Right ventricle myocardium superior (tissue), 1 donor: Measurements from ENCODE around the gene BEGAIN. TPM values are rescaled to one million over a fixed set of nuclear protein-coding genes. Genes with fewer than 3 reads are reported as not detected.

Source experiments
- ATAC-seq: fragments of 200-7000 bp; cut with Tn5 transposase; one replicate; pipeline ENCODE4 v1.9.1; 2020; ENCODE audit warnings: mild to moderate bottlenecking; ENCODE audit not compliant: poor library complexity
- DNase-seq: peaks from one replicate; pipeline ENCODE4 v3.0.0-alpha.2; 2020
- intact Hi-C: fragments of 100-400 bp; cut with DNase I; formaldehyde crosslinking; loops from one replicate; pipeline ENCODE4 v1.11.2; 2022
- total RNA-seq: library from RNA; stranded (reverse); fragmentation: NEBNext Ultra II Directional; extraction: Animal tissue kit (Norgen Biotek cat#: 25700); gene quantifications from one replicate; pipeline ENCODE4 v1.2.1, GENCODE V29; 2021
- donor health status: DM: no; HTN: yes; CAD: no; lungs with severe emphysema.

BEGAIN gene
- total RNA-seq, 1 donor from 2014 or later: 0.46 TPM

DNA sequence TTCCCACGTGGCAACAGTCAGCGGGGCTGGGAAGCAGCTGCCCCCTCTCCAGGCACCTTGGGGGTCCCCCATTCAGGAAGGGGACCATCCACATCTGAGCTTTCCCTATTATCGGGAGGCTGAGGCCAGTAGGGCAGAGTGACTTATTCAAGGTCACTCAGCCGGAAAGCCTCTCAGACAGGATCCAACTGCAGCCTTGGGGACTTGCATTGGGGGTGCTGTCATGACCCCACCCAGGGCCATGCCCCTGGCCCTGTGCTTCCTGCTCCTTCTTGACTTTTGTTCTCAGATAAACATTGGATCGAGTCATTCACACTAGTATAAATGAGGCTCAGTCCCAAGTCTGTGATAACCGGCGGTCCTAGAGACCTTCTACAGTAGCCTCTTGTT lies 12.6 kb downstream of the BEGAIN start:
- ATAC-seq (no peak), DNase-seq (no peak)
- intact Hi-C loops: no loop called here

DNA sequence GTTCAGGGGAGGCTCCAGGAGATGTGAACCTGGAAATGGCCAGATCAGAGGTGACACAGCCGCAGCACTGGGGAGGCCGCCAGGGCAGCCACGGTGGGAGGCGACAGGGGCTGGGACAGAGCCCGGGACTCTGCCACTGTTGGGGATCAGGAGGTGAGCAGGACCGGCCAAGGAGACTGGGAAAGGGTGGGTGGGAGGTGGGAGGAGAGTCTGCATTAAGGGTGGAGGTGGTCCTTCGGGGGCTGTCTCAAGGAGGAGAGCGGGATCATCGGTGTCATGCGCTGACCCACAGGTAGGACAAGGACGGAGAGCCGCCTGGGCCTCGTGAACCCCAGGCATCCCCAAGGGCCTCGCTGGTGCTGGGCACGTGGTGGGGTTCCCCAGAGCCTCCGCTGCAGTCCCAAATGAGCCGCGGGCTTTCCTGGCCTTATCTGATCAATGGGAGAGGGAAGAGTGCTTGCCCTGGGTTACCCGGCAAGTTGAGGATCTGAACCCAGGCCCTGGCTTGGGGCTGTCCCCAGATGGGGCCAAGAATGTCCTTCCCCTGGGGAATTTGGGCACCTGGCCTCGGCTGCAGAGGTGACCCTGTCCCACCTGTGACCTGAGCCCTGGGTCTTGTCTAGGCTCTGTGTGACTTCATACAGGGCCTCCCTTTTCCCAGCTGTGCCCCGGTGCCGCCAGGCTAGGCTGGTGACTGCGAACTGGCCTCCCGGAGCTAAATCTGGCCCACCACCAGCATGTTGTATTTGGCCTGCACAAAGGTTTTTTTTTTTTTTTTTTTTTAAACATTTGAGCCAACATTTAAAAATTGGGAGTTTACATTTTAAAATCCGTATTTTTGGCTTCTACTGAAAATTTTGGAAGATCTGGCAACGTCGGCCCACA lies 13.2 kb downstream of the BEGAIN start:
- DNase-seq (peak; percentile 27), ATAC-seq (no peak)
- intact Hi-C loops: no loop called here

DNA sequence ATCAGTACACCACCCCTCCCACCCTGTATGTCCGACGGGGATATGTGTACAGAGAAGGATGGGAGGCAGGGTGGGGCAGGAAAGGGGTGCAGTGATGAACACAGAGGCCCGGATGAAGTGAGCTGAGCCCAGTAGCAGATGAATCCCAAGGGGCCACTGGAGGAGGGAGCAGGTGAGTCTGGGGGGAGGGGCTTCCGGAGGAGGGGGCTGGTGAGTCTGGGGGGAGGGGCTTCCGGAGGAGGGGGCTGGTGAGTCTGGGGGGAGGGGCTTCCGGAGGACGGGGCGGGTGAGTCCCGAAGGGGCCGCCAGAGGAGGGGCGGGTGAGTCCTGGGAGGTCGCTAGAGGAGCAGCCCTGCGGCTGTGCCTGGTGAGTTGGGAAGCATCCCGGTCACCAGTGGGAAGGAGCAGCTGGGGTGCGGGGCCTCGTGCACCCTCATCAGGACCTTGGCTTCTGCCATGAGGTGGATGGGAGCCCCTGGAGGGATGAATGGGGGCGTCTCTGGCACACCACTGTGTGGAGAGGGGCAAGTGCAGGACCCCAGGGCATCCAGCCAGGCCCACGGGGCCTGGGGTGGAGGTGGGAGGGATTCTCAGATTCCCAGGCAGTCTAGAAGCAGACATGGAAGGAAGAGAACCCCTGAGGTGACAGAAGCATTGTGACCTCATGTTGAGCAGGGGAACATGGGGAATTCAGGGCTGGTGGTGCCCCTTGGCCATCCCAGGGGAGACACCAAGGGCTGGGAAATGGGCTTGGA lies 14.0 kb downstream of the BEGAIN start:
- ATAC-seq (no peak), DNase-seq (no peak)
- intact Hi-C loops: no loop called here

DNA sequence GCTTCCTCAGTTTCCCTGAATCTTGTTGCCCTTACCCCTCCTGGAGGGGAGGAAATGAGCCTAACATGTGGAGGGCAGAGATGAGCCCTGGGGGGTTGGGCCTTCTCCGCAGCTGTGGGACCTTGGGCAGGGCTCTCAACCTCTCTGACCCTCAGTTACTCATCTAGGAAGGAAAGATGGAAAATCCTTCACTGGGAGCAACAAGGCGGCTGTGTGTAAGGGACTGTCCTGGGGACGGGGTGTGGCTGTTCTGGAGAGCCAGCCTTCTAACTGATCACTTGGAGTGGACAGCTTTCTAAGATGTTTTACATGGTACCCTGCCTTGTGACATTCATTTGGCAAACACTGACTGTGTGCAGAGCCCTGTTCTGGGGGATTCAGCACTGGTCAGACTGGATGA lies 14.7 kb downstream of the BEGAIN start:
- no peak for DNase-seq

DNA sequence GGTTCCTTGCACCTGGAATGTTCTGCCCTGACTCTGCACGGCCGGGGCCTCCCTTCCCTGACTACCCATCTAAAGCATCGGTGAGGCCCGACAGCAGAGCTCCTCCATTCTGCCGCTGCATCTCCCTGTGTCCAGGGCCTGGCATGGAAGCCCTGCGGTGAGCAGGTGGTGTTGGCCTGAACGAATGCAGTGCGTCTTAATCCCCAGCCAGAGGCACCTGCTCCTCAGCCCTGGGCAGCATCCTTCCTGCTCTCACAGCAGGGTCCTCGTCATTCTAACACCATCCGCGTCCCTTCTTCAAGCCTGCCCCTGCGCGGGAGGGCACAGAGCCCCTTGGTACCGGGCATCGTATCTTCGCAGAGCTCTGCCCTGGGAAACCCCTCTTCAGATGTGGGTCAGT lies 15.4 kb downstream of the BEGAIN start:
- ATAC-seq: no peak
- DNase-seq: no peak

More for the DNA sequence above, 14.7 kb downstream of the BEGAIN start:
- intact Hi-C loops: no loop called here
- ATAC-seq: no peak

DNA sequence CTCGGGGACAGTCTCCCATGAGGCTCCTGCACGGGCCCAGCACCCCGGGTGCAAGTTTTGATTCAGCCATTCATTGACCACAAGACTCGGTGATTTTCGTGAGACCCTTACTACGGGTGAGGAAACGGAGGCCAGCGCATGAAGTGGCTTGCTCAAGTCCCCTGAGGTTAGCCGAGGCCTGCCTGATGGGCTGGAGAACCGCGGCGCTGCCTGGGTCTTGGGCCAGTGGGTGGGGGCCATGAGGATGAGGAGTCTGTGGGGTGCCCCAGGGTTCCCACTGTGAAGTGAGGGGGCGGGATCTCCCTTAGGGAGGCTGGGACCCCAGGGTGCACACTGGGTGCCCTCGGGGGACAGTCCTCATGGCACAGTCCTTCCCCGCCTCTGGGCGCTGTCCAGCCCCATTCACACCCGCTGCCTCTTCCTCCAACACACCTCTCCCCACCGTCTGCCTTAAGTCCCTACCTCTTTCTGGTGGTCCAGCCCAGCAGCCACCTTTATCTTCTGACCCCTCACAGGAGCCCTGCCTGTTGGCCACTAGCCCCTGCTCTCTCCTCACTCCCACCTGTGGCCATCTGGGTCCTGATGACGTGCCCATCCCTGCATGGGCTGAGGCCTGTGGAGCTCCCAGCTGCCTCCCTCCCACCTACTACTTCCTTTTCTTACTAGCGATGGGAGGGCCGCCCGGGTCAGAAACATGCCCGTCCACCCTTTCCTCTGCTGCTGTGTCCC lies 16.3 kb downstream of the BEGAIN start:
- intact Hi-C loops: no loop called here
- ATAC-seq (no peak), DNase-seq (no peak)

More for the DNA sequence above, 15.4 kb downstream of the BEGAIN start:
- intact Hi-C loops: no loop called here

DNA sequence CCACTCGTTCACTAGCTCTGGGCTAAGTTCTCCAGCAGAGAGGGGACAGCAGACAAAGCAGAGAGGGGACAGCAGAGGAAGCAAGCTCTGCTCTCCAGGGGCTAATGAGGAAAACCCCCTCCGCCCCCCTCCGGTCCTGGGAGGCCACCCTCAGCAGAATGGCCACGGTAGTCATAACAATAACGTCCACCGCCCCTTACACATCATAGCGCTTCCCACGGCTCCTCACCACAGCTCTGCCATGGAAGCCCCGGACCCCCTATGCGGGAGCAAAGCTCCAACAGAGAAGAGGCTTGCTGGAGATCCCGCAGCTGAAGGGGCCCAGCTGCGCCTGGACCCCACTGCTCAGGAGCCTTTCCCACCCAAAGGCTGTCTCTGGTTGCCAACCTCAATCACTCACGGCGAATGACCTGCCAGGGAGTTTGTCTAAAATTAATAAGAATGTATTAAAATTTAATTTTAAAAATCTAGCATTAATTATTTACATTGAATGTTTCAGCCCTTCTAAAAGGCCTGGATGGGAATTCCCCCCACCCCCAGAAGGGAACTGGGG lies 17.4 kb downstream of the BEGAIN start:
- ATAC-seq (no peak), DNase-seq (no peak)
- intact Hi-C loops: no loop called here

DNA sequence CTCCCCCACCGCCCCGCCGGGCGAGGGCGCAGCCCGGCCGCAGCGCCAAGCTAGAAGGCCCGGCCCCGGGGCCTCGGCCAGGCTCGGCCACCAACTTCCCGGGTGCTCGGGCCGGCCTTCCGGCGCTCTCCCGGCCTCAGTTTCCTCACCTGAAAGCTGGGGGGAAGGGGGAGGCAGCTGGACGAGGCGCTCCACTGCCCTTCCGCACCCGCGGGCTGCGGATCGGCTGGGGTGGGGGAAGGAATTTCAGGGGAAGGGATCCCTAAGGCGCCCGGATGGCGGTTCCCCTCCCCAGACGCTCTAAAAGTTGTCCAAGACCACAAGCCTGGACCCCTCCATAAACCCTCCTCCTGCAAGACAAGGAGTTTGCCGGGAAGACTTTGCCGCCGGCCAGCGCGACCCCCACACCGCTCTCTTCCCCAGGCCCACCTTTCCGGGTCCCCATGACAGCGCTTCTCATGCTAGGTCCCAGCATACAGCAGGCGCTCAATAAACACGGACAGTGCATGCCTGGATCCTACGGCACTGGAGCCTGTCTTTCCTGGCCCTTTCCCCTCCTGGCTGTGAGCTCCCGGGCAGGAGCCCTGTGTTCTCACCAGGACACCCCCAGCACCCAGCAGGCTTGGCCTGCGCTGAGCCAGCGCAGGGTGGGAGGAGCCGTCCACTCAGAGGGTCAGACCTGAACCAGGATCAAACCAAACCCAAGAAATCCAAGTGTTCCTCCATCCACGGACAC lies 18.1 kb downstream of the BEGAIN start:
- ATAC-seq (peak; percentile 38), DNase-seq (no peak)
- intact Hi-C loops: no loop called here

DNA sequence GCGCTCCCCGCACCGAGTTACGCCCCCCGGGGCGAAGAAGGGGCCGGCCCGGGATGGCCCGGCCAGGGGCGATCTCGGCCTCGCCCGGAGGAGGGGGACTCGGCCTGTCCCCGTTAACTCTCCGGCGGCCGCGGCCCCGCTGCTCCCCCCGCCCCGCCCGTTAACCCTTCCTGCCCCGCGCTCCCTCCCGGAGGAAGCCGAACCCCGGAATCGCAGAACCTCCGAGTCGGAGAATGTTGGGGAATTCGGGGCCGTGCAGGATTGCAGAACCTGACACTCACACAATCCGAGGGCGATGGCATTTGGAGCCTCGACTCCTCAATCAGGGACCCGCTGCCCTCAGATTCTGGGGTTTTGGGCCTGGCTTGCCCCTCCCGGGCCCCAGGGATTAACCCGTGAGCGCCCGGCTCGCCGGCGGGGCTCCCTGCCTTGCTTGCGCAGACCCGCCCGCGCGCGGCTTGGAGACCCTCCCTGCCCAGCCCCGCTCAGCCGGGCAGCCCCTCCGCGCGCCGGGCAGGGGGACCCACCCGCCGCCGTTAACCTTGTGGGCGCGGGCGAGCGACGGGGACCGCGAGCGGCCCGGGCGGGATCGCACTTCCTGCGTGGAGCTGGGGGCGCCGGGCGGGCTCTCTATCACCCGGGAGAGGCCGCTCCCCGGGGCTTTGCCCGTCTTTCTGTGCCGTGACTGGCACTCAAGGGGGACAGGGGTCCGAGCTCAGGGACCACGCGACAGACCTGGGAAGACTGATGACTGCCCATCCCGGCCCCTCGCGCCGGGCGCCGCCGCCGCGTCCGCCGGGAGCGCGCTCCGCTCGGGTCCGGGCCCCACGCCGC lies 18.8 kb downstream of the BEGAIN start:
- DNase-seq (no peak), ATAC-seq (no peak)
- intact Hi-C loops: no loop called here

DNA sequence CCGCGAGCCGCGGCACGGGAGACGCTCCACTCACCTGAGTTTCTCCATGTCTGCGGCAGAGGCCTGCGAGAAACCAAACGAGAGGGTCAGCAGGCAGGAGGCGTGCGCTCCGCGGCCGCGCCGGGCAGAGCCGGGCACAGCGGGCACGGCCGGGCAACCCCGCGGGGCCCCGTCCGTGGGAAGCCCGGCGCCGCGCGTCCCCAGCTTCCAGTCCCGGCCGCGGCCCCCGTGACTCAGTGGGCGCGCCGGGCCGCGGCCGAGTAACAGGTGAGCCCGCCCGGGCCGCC lies 19.4 kb downstream of the BEGAIN start:
- no peak for ATAC-seq
- intact Hi-C loops: no loop called here

DNA sequence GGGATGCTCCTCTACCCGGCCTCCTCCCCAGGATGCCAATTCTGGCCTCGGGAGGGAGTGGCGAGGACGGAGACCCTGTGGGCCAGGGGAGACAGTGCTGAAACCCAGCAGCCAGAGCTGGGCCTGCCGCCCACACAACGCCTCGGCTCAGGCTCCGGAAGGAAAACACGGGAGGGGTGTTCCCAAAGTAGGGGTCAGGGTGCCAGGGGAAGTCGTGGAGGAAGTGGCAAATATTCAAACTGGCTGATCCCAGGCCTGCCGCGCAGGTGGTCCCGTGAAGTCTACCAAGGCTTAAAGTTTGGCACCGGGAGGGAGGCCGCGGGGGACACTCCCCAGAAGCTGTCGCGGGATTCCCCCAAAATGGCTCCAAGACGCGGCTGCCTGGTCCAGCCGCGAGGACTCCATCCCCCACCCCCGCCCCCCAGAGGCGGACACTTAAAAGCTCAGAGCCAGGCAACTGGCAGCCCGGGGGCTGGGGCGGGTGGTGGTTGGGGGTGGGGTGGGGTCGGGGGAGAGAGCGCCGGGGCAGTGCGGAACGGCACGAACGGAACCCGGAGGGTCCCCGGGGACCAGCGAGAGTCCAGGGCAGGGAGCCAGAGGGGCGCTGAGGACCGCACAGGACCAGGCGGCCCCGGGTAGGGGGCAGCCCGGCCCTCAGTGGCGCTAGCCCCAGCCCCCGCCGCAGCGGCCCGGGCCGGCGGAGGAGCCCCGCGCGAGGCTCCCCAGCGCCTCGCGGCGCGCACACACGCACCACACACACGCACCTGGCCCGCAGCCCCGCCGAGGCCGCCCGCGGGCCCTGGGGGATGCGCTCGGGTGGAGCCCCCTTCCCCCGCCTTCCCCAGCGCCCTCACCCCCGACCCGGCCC lies 20.0 kb downstream of the BEGAIN start:
- ATAC-seq (peak; percentile 24), DNase-seq (no peak)
- intact Hi-C loops: no loop called here

More for the DNA sequence above, 19.4 kb downstream of the BEGAIN start:
- no peak for DNase-seq

DNA sequence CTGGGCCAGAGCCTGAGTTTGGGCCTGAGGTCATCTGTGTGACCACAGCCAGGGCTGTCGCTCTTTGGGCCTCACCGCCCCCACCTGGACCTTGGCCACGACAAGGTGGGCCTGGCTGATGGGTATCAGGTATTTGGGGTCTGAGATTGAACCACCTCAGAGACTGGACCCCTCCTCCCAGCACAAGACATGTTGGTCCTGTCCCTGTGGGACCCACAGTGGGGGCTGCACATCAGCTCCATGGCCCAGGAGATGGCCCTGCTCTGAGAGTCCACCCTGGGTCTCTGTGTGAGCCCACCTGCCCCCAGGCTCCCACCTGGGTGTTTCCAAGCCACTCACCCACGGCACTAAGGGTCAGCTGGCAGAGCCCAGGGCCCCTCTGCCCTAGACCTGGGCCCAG lies 20.6 kb downstream of the BEGAIN start:
- ATAC-seq (no peak), DNase-seq (no peak)
- intact Hi-C loops: no loop called here

DNA sequence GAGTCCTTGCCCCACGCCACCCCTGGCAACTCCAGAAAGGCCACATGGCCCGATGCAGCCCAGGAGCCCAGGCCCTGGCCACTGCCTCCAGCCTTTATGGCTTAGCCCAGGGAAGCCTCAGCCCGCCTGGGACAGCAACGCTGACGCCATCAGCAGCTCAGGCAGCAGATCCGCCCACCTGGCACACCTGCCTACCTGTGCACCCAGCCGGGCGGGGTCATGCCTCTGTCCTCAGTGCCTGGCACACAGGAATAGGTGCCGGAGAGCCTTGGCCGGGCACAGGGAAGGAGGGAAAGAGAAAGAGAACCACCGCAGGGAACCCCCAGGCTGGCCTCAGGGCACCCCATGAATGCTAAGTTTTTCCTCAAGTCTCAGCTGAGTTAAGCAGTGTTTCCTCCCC lies 21.1 kb downstream of the BEGAIN start:
- DNase-seq: no peak
- intact Hi-C loops: no loop called here
- ATAC-seq: no peak

DNA sequence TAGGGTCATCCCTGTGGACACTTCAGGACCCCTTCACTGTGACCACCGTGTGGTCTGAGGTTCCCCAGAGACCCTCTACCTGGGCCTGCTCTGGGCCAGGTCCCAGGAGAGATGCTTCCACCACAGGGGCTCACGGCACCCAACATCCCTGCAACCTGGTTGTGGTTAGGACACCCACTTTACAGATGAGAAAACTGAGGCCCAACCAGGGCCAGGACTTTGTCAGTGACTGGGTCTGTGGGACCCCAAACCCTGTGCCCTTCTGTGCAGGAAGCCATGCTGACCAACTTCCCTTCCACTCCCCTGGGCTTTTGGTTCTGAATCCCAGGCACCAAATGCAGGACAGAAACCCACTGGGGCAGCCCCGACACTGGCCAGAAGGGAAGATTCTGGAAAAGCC lies 21.6 kb downstream of the BEGAIN start:
- ATAC-seq (no peak), DNase-seq (no peak)
- intact Hi-C loops: no loop called here

DNA sequence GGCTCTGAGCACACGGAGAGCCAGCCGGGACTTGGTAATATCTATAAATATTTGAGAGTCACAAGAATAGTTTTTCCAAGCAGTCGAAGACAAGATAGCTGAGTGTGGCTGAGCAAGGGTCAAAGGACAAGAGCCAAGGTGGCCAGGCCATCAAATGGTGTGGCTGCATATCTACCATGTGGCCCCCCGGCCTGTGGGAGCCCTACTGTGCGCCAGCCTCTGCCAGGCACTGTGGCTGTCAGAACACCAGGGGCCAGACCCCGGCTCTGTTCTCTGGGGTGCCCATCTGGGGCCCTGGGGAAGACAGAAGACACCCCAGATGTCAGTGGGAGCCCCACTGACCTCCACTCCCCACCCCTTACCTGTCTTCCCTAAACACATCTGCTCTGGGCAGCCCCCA lies 22.7 kb downstream of the BEGAIN start:
- ATAC-seq (no peak), DNase-seq (no peak)
- intact Hi-C loops: no loop called here

DNA sequence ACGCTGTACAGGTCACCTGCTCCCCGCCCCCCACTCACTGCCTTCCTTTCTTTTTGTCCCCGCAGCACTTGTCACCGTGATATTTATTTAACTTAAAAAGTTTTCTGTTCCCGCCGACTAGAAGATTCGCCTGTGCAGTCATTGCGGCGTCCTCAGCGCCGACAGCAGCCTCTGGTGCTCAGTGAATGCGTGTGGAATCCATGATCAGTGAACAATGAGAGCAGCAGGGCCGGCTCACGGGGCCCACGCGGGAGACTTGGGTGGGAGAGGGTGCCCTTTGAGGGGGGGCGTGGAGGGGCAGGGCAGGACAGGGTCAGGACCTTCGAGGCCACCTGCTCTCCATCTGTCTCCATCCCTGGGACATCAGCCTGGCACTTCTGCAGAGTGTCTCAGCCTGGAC lies 24.5 kb downstream of the BEGAIN start:
- DNase-seq: no peak
- intact Hi-C loops: no loop called here

DNA sequence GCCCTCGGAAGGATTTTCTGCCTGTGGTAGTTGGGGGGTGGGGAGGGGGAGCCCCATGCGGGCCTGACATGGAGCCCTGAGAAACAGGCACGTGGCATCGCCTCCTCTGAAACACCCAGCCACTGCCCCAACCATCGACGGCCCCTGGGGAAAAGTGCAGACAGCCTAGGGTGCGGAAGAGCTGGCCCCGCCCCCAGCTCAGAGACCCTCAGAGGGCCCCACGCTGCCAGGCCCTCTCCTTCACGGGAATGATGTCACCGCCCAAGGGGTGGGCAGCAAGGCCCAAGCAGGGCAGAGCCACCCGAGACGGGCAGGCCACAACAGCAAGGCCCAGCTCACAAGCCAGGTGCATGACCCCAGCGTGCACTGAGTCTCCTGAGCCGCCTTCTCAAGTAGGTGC lies 26.2 kb downstream of the BEGAIN start:
- DNase-seq: no peak
- ATAC-seq: no peak
- intact Hi-C loops: no loop called here

More for the DNA sequence above, 24.5 kb downstream of the BEGAIN start:
- no peak for ATAC-seq
